ENCODE results near the gene FKBP15.

GRCh38 chr9:113139225-113139829, 81.8 kb downstream of the FKBP15 start:
- TF ChIP-seq CTCF (IDR thresholded peaks at IDR 0.05; ENCODE audit: insufficient read depth, low read depth, low read length) (no peak), EZH2 (IDR thresholded peaks at IDR 0.05; ENCODE audit: insufficient read depth, low read length) (no peak)

All from astrocyte (in vitro differentiated cells and primary cell).